Mammary epithelial cell (primary cell): ENCODE measurements around the gene CALML3.

ENCODE experiments used
- CTCF ChIP-seq, 2 donors: IDR thresholded peaks in 1 of 2; conservative IDR thresholded peaks in 1 of 2; 2 replicates each; pipeline ENCODE4 v1.5.1; 2011 to 2012; ENCODE audit warnings: inconsistent platforms in 2 of 2, low read length in 2 of 2, mild to moderate bottlenecking in 2 of 2, control low read depth in 1 of 2, low read depth in 1 of 2; ENCODE audit not compliant: insufficient read depth in 1 of 2; ENCODE audit errors: extremely low read depth in 1 of 2
- EZH2 ChIP-seq: IDR thresholded peaks from 2 replicates; pipeline ENCODE4 v1.6.1; 2012; ENCODE audit warnings: low read length, inconsistent platforms, borderline replicate concordance

DNA sequence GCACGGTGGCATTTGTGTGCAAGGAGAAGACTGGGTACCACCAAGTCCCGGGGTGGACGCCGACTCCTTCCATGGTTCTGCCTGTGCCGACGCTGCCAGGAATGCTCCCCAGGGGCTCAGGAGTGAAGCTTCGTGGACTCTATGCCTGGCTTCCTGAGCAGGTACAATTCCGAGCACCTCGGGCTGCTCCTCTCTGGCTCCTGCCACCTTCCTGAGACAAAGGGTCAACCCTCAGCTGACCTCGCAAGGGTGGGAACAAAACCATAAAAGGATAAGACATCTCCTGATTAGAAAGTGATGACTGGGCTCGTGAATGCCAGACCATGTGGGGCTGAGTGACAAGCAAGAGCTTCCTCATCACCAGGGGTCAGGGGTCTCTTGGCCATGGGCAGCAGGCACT, 31.8 kb downstream of the CALML3 start:
- no peak for TF ChIP-seq CTCF (conservative IDR thresholded peaks at IDR 0.05 in 1 of 2, IDR thresholded peaks at IDR 0.05 in 1 of 2; ENCODE audit: extremely low read depth in 1 of 2, insufficient read depth in 1 of 2, low read depth in 1 of 2, low read length in 2 of 2)
- TF ChIP-seq EZH2 = no peak
